SU-DHL-6 (cell line): ENCODE data around the gene TNS3.

Experiments used
- EZH2phosphoT487 ChIP-seq: fragments of 200-600 bp; sonication (generic), shearing (Covaris generic); conservative IDR thresholded peaks from 2 replicates; pipeline ENCODE4 v1.6.1; 2018; ENCODE audit warnings: mild to moderate bottlenecking, antibody characterized with exemption, low read length, moderate library complexity, mixed read lengths
- TF ChIP-seq, protein P1 (sequence below): fragments of 200-600 bp; sonication (generic); IDR thresholded peaks from one replicate; pipeline ENCODE4 v1.5.1; 2017; ENCODE audit warnings: antibody characterized with exemption, mild to moderate bottlenecking, low read length, moderate library complexity; ENCODE audit not compliant: insufficient read depth, poor library complexity, severe bottlenecking

DNA sequence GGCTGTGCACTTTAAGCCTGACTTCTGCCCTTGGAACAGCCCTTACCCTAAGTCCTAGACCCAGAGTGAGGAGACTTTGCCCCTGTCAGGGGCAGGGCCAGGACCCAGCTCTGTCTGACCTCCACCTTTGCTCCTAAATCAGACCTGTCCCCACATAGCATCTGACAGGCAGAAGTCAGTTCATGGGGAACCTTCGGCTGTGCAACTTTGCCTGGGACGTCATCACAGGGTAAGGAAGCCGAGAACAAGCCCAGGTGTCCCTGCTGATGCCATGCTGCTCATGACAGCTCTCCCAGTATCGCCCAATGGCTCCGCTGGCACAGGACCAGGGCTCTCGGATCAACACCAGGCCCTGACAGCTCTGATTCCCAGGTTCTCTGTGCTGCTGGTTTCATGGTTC, 55.4 kb downstream of the TNS3 start:
- TF ChIP-seq, protein P1, sequence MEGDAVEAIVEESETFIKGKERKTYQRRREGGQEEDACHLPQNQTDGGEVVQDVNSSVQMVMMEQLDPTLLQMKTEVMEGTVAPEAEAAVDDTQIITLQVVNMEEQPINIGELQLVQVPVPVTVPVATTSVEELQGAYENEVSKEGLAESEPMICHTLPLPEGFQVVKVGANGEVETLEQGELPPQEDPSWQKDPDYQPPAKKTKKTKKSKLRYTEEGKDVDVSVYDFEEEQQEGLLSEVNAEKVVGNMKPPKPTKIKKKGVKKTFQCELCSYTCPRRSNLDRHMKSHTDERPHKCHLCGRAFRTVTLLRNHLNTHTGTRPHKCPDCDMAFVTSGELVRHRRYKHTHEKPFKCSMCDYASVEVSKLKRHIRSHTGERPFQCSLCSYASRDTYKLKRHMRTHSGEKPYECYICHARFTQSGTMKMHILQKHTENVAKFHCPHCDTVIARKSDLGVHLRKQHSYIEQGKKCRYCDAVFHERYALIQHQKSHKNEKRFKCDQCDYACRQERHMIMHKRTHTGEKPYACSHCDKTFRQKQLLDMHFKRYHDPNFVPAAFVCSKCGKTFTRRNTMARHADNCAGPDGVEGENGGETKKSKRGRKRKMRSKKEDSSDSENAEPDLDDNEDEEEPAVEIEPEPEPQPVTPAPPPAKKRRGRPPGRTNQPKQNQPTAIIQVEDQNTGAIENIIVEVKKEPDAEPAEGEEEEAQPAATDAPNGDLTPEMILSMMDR: no peak
- TF ChIP-seq EZH2phosphoT487: no peak
